PC-9 (cell line): ENCODE data around the gene OSMR. TPM values are rescaled to one million over a fixed set of nuclear protein-coding genes. Genes with fewer than 3 reads are reported as not detected.

Experiments used
- BruUV-seq: library from RNA; stranded (reverse); fragments of 400-500 nt; replicated peaks from 2 replicates; lab custom pipeline; 2021; lab: Mats Ljungman, UMichigan
- CTCF ChIA-PET: fragments of 300-600 bp; sonication (Branson Sonifier 250); formaldehyde crosslinking; loops from one replicate; lab custom pipeline; 2022; ENCODE audit warnings: antibody characterized with exemption; lab: Charles Lee
- POLR2A ChIA-PET: fragments of 300-600 bp; sonication (Branson Sonifier 250); formaldehyde crosslinking; loops from one replicate; lab custom pipeline; 2022; ENCODE audit warnings: antibody characterized with exemption; ENCODE audit not compliant: unreplicated experiment; lab: Charles Lee
- DNase-seq, 2 experiments: peaks; one replicate each; pipeline versions ENCODE4 v3.0.0 to v3.0.0-alpha.2; 2015 to 2022; ENCODE audit warnings: mixed read lengths in 1 of 2
- H2AFZ ChIP-seq: fragments of 200-600 bp; sonication (generic); 2 replicates; pipeline ENCODE4 v1.8.1; 2017; ENCODE audit warnings: antibody characterized with exemption
- H3F3A ChIP-seq: fragments of 200-600 bp; sonication (generic); 2 replicates; pipeline ENCODE4 v1.8.1; 2017; ENCODE audit warnings: antibody characterized with exemption, mild to moderate bottlenecking, low read depth; ENCODE audit not compliant: insufficient read depth
- H3K27ac ChIP-seq: fragments of 200-600 bp; sonication (generic); 2 replicates; pipeline ENCODE4 v1.6.1; 2016; ENCODE audit warnings: mixed run types
- H3K27me3 ChIP-seq: fragments of 200-600 bp; sonication (generic); 2 replicates; pipeline ENCODE4 v1.6.1; 2016; ENCODE audit warnings: low read depth, mixed run types; ENCODE audit not compliant: insufficient read depth
- H3K36me3 ChIP-seq: fragments of 200-600 bp; sonication (generic); 2 replicates; pipeline ENCODE4 v1.6.1; 2016; ENCODE audit warnings: low read depth, mixed run types
- H3K4me1 ChIP-seq: fragments of 200-600 bp; sonication (generic); replicated peaks from 2 replicates; pipeline ENCODE4 v1.6.1; 2016; ENCODE audit warnings: mixed run types; ENCODE audit not compliant: insufficient read depth
- H3K4me2 ChIP-seq: fragments of 200-600 bp; sonication (generic); 2 replicates; pipeline ENCODE4 v1.6.1; 2017; ENCODE audit warnings: mixed run types
- H3K4me3 ChIP-seq: fragments of 200-600 bp; sonication (generic); 2 replicates; pipeline ENCODE4 v1.6.1; 2016; ENCODE audit warnings: mixed run types
- H3K79me2 ChIP-seq: fragments of 200-600 bp; sonication (generic); 2 replicates; pipeline ENCODE4 v1.6.1; 2017; ENCODE audit warnings: low read depth, mixed run types
- H3K9me2 ChIP-seq: fragments of 200-600 bp; sonication (generic); 2 replicates; pipeline ENCODE4 v1.8.1; 2017; ENCODE audit warnings: mild to moderate bottlenecking; ENCODE audit not compliant: insufficient read depth
- H3K9me3 ChIP-seq: fragments of 200-600 bp; sonication (generic); 2 replicates; pipeline ENCODE4 v1.8.1; 2016; ENCODE audit warnings: low read depth; ENCODE audit not compliant: insufficient read depth
- H4K20me1 ChIP-seq: fragments of 200-600 bp; sonication (generic); 2 replicates; pipeline ENCODE4 v1.8.1; 2017; ENCODE audit not compliant: insufficient read depth
- EZH2 ChIP-seq: fragments of 200-600 bp; sonication (generic); IDR thresholded peaks from 2 replicates; pipeline ENCODE4 v1.8.0; 2017; ENCODE audit warnings: antibody characterized with exemption, low read depth
- intact Hi-C: fragments of 100-400 bp; cut with micrococcal nuclease; formaldehyde crosslinking; loops from one replicate; pipeline ENCODE4 v1.10.0; 2022; ENCODE audit not compliant: unreplicated experiment
- total RNA-seq: library from RNA; stranded (reverse); gene quantifications from 2 replicates; pipeline ENCODE4 v1.2.3, GENCODE V29; 2021
- TF ChIP-seq, protein P1 (sequence below): fragments of 200-600 bp; sonication (generic); conservative IDR thresholded peaks from 2 replicates; pipeline ENCODE4 v1.6.1; 2017; ENCODE audit warnings: mixed run types, antibody characterized with exemption, mild to moderate bottlenecking, moderate library complexity

OSMR gene
- total RNA-seq, 1 experiment from 2014 or later = 65.4 TPM

DNA sequence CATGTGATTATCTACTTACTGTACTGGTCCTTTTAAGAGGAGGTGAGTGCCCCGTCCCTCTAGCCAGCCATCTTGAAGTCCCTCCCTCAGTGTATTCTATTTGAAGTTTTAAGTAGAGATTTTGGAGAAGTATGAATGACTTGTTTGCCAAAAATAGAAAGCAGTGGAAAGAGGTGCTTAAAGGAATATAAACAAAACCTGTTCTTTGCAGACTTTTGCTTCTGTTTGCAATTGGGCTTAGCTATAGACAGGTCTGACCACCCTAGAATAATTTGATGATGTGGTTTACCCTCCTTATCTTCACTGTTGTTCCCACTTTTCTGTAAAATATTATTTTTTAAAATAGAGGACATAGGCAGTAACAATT is 21.2 kb downstream of the OSMR start:
- Histone ChIP-seq H3K79me2 (peaks cover 63% of the 10 kb centered on the region), H4K20me1 (no peaks in the 10 kb centered on the region; the same call in 1 of the 2 replicates), H3K36me3 (peaks cover 51% of the 10 kb centered on the region), H3F3A (peaks cover 28% of the 10 kb centered on the region), H3K9me3 (peaks cover 22% of the 10 kb centered on the region), H3K4me3 (no peak overlapping the region), H3K4me2 (no peak overlapping the region), H3K27me3 (no peaks in the 10 kb centered on the region), H3K4me1 (peaks cover 32% of the 10 kb centered on the region), H2AFZ (no peak overlapping the region), H3K27ac (no peak overlapping the region; the same call in 1 of the 2 replicates), H3K9me2 (no peaks in the 10 kb centered on the region)
- POLR2A ChIA-PET = no interaction called here
- intact Hi-C loops = no loop called here
- DNase-seq = no peak
- CTCF ChIA-PET = no interaction called here
- no peak for TF ChIP-seq EZH2
- TF ChIP-seq, protein P1, sequence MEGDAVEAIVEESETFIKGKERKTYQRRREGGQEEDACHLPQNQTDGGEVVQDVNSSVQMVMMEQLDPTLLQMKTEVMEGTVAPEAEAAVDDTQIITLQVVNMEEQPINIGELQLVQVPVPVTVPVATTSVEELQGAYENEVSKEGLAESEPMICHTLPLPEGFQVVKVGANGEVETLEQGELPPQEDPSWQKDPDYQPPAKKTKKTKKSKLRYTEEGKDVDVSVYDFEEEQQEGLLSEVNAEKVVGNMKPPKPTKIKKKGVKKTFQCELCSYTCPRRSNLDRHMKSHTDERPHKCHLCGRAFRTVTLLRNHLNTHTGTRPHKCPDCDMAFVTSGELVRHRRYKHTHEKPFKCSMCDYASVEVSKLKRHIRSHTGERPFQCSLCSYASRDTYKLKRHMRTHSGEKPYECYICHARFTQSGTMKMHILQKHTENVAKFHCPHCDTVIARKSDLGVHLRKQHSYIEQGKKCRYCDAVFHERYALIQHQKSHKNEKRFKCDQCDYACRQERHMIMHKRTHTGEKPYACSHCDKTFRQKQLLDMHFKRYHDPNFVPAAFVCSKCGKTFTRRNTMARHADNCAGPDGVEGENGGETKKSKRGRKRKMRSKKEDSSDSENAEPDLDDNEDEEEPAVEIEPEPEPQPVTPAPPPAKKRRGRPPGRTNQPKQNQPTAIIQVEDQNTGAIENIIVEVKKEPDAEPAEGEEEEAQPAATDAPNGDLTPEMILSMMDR = no peak
- BruUV-seq = no TSS peak

DNA sequence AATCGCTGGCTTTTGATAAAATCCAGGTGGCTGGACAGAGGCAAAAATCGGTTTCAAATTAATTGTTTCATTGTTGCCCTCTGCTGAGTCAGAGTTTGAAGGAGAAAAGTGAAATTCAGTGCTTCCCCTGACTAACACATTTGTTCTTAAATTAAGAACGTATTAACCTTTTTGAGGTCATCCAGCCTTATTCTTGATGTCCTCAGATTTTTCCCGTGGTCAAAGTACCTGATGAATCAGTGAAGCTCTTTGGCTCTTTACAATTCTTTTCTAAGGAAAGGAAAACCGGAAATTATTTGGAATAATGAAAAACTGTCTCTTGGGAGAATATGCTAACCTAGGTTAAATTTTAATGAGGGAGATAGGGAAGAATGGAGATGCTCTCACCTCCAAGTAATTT is 21.6 kb downstream of the OSMR start:
- intact Hi-C loops = no loop called here
- Histone ChIP-seq H3K9me3 (peaks cover 22% of the 10 kb centered on the region), H3K79me2 (peaks cover 63% of the 10 kb centered on the region), H3K4me2 (no peak overlapping the region), H3K9me2 (no peaks in the 10 kb centered on the region), H3K36me3 (peaks cover 51% of the 10 kb centered on the region), H3F3A (peaks cover 29% of the 10 kb centered on the region), H3K27ac (no peak overlapping the region; the same call in 1 of the 2 replicates), H2AFZ (no peak overlapping the region), H3K4me3 (no peak overlapping the region), H3K27me3 (no peaks in the 10 kb centered on the region), H4K20me1 (no peaks in the 10 kb centered on the region; the same call in 1 of the 2 replicates), H3K4me1 (peaks cover 33% of the 10 kb centered on the region)
- TF ChIP-seq, protein P1 = no peak
- TF ChIP-seq EZH2 = no peak
- BruUV-seq = no TSS peak
- CTCF ChIA-PET = interaction anchor here (0.6 kb wide), 1 partner anchor 207 kb away, joined by 5 read pairs; no protein-coding TSS in a partner anchor
- POLR2A ChIA-PET = interaction anchor here (0.5 kb wide), 1 partner anchor 43 kb away, joined by 6 read pairs; no protein-coding TSS in a partner anchor
- DNase-seq = no peak

DNA sequence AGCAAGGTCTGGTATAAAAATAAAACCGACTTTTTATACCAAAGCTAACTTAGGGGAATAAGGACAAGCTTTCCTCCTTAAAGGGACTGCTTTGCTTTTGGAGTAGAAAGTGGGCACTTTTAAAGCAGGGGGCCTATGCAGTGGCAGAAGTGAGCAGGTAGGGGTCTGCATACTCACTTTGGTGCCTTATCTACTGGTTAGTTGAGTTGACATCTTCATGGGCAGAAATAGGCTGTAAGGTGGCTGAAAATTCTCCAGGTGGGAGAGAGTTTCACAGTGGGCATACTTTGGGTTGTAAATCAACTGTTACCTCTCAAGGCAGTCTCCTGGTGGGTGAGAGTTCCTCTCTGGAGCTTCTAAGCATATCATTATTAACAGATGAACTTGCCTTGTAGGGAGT is 24.8 kb downstream of the OSMR start:
- Histone ChIP-seq H2AFZ (no peak overlapping the region), H3K9me2 (no peaks in the 10 kb centered on the region), H3K27ac (peak overlapping the region; percentile 97), H3K4me2 (peak overlapping the region; percentile 70), H3K27me3 (no peaks in the 10 kb centered on the region), H3K9me3 (peaks cover 10% of the 10 kb centered on the region; the same call in 1 of the 2 replicates), H3F3A (peaks cover 37% of the 10 kb centered on the region), H3K4me3 (no peak overlapping the region), H3K36me3 (peaks cover 56% of the 10 kb centered on the region), H3K4me1 (peaks cover 51% of the 10 kb centered on the region), H3K79me2 (peaks cover 64% of the 10 kb centered on the region), H4K20me1 (no peaks in the 10 kb centered on the region)
- TF ChIP-seq, protein P1 = no peak
- TF ChIP-seq EZH2 = no peak
- POLR2A ChIA-PET = interaction anchor here (0.6 to 0.8 kb wide), 2 partner anchors 294 to 1040 kb away, joined by 3 to 6 read pairs; no protein-coding TSS in a partner anchor
- CTCF ChIA-PET = interaction anchor here (0.6 kb wide), 2 partner anchors 271 to 277 kb away, joined by 3 to 11 read pairs; no protein-coding TSS in a partner anchor
- intact Hi-C loops = no loop called here
- no TSS peak for BruUV-seq
- no peak for DNase-seq
